ENCODE data around the gene CD36.

- TF ChIP-seq EZH2 (IDR thresholded peaks at IDR 0.05; ENCODE audit: insufficient read depth, poor library complexity, severe bottlenecking) (no peak), EZH2phosphoT487 (IDR thresholded peaks at IDR 0.05; ENCODE audit: insufficient read depth, low read depth) (no peak)
These were observed 24.9 kb upstream of the CD36 start for GRCh38 chr7:80613519-80613918.

Measured in GM23248 (cell line).